Stomach smooth muscle (tissue), 2 donors: ENCODE measurements around the gene MXRA8.
"Not testable (repeated sequence)": the region's sequence is repeated elsewhere in the genome, so short reads cannot be mapped to it uniquely, and the experiment has no call there.

Source experiments
- H3K27ac ChIP-seq: one replicate; pipeline ENCODE4 v1.7.0; 2013; ENCODE audit warnings: mild to moderate bottlenecking, low read length, inconsistent platforms
- H3K27me3 ChIP-seq, 2 donors: one replicate each; pipeline ENCODE4 v1.7.0; 2013; ENCODE audit warnings: low read length in 2 of 2; ENCODE audit not compliant: insufficient read depth in 2 of 2, control insufficient read depth in 1 of 2
- H3K36me3 ChIP-seq, 2 donors: one replicate each; pipeline ENCODE4 v1.7.0; 2013; ENCODE audit warnings: low read length in 2 of 2; ENCODE audit not compliant: control insufficient read depth in 2 of 2, insufficient read depth in 2 of 2
- H3K4me1 ChIP-seq: one replicate; pipeline ENCODE4 v1.7.0; 2013; ENCODE audit warnings: low read length; ENCODE audit not compliant: control insufficient read depth, insufficient read depth
- H3K4me3 ChIP-seq, 2 donors: one replicate each; pipeline ENCODE4 v1.7.0; 2013; ENCODE audit warnings: low read length in 2 of 2
- H3K9ac ChIP-seq, 2 donors: one replicate each; pipeline ENCODE4 v1.7.0; 2013; ENCODE audit warnings: low read length in 2 of 2, mild to moderate bottlenecking in 1 of 2
- H3K9me3 ChIP-seq, 2 donors: one replicate each; pipeline ENCODE4 v1.7.0; 2013; ENCODE audit warnings: low read length in 2 of 2; ENCODE audit not compliant: control insufficient read depth in 2 of 2
- donor health status: healthy.
- donor health status: Pancreatic carcinoma.

MXRA8 gene

GRCh38 chr1:1316199-1316598 lies 42.2 kb downstream of the MXRA8 start:
- H3K27me3 ChIP-seq, H3K9me3 ChIP-seq, H3K27ac ChIP-seq, H3K9ac ChIP-seq: not testable (repeated sequence)
- Histone ChIP-seq H3K4me1 (peaks cover 36% of the 10 kb centered on the region), H3K36me3 (peaks cover 28 to 37% of the 10 kb centered on the region in 2 donors), H3K4me3 (peak overlapping the region in 1 of 2 donors; percentile 22)

- Histone ChIP-seq H3K27ac (peak overlapping the region; percentile 11), H3K9me3 (no peaks in the 10 kb centered on the region), H3K27me3 (no peaks in the 10 kb centered on the region), H3K36me3 (peaks cover 31 to 37% of the 10 kb centered on the region in 2 donors), H3K9ac (no peak overlapping the region), H3K4me3 (no peak overlapping the region), H3K4me1 (peaks cover 29% of the 10 kb centered on the region)
Observed at GRCh38 chr1:1315435-1315954, 42.9 kb downstream of the MXRA8 start.

- Histone ChIP-seq H3K9me3 (no peaks in the 10 kb centered on the region), H3K9ac (no peak overlapping the region), H3K36me3 (peaks cover 28 to 36% of the 10 kb centered on the region in 2 donors), H3K27ac (peak overlapping the region; percentile 11), H3K4me1 (peaks cover 27% of the 10 kb centered on the region), H3K27me3 (no peaks in the 10 kb centered on the region), H3K4me3 (no peak overlapping the region)
Observed at GRCh38 chr1:1314678-1315335, 43.5 kb downstream of the MXRA8 start.

GRCh38 chr1:1314237-1314586 lies 44.1 kb downstream of the MXRA8 start:
- peaks cover 31% of the 10 kb centered on the region for H3K4me1 ChIP-seq
- H3K27me3 ChIP-seq: no peaks in the 10 kb centered on the region
- no peaks in the 10 kb centered on the region for H3K9me3 ChIP-seq
- no peak overlapping the region for H3K9ac ChIP-seq
- H3K4me3 ChIP-seq: no peak overlapping the region
- H3K27ac ChIP-seq: no peak overlapping the region
- peaks cover 28 to 31% of the 10 kb centered on the region in 2 donors for H3K36me3 ChIP-seq

- no peak overlapping the region for H3K4me3 ChIP-seq
- no peaks in the 10 kb centered on the region for H3K27me3 ChIP-seq
- H3K36me3 ChIP-seq: peaks cover 28 to 29% of the 10 kb centered on the region in 2 donors
- H3K9ac ChIP-seq: no peak overlapping the region
- H3K9me3 ChIP-seq: no peaks in the 10 kb centered on the region
- peaks cover 31% of the 10 kb centered on the region for H3K4me1 ChIP-seq
- H3K27ac ChIP-seq: no peak overlapping the region
Observed at GRCh38 chr1:1313500-1314236, 44.7 kb downstream of the MXRA8 start.

GRCh38 chr1:1312450-1313314 lies 45.7 kb downstream of the MXRA8 start:
- no peaks in the 10 kb centered on the region for H3K27me3 ChIP-seq
- H3K27ac ChIP-seq: no peak overlapping the region
- H3K9ac ChIP-seq: no peak overlapping the region
- H3K4me1 ChIP-seq: peaks cover 22% of the 10 kb centered on the region
- no peak overlapping the region for H3K4me3 ChIP-seq
- H3K9me3 ChIP-seq: no peaks in the 10 kb centered on the region
- peaks cover 28 to 29% of the 10 kb centered on the region in 2 donors for H3K36me3 ChIP-seq

GRCh38 chr1:1311107-1312104 lies 46.9 kb downstream of the MXRA8 start:
- H3K27me3 ChIP-seq: no peaks in the 10 kb centered on the region
- no peaks in the 10 kb centered on the region for H3K9me3 ChIP-seq
- H3K27ac ChIP-seq: no peak overlapping the region
- peaks cover 29% of the 10 kb centered on the region for H3K4me1 ChIP-seq
- H3K4me3 ChIP-seq: no peak overlapping the region
- H3K36me3 ChIP-seq: peaks cover 28 to 29% of the 10 kb centered on the region in 2 donors
- H3K9ac ChIP-seq: no peak overlapping the region

- H3K4me1 ChIP-seq: peaks cover 33% of the 10 kb centered on the region
- no peaks in the 10 kb centered on the region for H3K27me3 ChIP-seq
- peaks cover 28 to 29% of the 10 kb centered on the region in 2 donors for H3K36me3 ChIP-seq
- no peaks in the 10 kb centered on the region for H3K9me3 ChIP-seq
- H3K4me3 ChIP-seq: no peak overlapping the region
- H3K9ac ChIP-seq: no peak overlapping the region
- H3K27ac ChIP-seq: peak overlapping the region; percentile 77
Observed at GRCh38 chr1:1310476-1311053, 47.8 kb downstream of the MXRA8 start.

- peaks cover 26 to 27% of the 10 kb centered on the region in 2 donors for H3K36me3 ChIP-seq
- H3K27me3 ChIP-seq: no peaks in the 10 kb centered on the region
- no peak overlapping the region for H3K9ac ChIP-seq
- peak overlapping the region; percentile 77 for H3K27ac ChIP-seq
- no peaks in the 10 kb centered on the region for H3K9me3 ChIP-seq
- peaks cover 38% of the 10 kb centered on the region for H3K4me1 ChIP-seq
- H3K4me3 ChIP-seq: no peak overlapping the region
Observed at GRCh38 chr1:1310109-1310385, 48.3 kb downstream of the MXRA8 start.
